Glomerular visceral epithelial cell (primary cell): Measurements from ENCODE around the gene NDUFS7.
"Not testable (repeated sequence)": the region's sequence is repeated elsewhere in the genome, so short reads cannot be mapped to it uniquely, and the experiment has no call there.

ENCODE experiments used
- DNase-seq: peaks from one replicate; pipeline ENCODE4 v3.0.0-alpha.2; 2016; ENCODE audit errors: extremely low spot score

The NDUFS7 gene

DNA sequence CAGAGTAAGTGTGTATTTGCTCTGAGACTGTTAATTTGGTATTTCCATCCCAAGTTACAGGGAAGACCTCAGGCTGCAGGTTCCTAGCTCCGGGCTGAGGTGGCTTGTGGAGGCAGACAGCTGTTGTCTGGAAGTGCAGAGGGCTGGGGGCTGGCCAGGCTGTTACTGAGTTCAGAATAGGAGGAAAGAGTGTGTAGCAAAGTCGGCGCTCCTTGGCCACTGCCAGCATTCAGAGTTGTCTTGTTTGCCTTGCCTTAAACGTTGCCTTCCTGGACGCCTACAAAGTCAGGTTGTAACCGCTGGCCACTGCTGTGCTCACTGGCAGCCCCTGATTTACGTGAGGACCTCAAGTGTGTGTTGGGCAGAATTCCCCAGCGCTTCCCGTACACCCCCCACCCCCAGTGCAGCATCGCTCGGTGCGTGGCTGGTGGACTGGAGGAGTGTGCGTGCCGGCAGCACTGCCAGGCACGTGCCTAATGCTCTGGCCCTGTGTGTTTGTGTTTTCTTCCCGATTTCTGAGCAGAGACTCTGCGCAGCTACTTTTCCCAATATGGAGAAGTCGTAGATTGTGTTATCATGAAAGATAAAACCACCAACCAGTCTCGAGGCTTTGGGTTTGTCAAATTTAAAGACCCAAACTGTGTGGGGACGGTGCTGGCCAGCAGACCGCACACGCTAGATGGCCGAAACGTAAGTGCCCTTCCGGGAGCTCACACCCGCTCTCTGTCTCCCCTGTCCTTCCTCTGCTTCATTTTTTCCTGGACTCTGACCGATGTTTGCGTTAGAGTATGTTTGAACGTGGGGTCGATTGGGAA is 34.2 kb downstream of the NDUFS7 start:
- no peak for DNase-seq

DNA sequence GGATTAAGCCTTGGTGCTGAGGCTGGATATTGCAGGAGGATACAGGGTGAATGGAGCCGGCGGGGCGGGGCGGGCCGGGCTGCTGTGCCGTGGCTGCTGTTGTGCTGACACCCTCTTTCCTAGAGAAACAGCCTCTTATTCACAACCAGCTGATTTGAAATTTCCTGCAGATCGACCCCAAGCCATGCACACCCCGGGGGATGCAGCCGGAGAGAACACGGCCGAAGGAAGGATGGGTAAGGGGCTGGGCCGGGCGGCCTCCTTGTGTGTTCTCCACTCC is 34.7 kb downstream of the NDUFS7 start:
- DNase-seq: no peak

DNA sequence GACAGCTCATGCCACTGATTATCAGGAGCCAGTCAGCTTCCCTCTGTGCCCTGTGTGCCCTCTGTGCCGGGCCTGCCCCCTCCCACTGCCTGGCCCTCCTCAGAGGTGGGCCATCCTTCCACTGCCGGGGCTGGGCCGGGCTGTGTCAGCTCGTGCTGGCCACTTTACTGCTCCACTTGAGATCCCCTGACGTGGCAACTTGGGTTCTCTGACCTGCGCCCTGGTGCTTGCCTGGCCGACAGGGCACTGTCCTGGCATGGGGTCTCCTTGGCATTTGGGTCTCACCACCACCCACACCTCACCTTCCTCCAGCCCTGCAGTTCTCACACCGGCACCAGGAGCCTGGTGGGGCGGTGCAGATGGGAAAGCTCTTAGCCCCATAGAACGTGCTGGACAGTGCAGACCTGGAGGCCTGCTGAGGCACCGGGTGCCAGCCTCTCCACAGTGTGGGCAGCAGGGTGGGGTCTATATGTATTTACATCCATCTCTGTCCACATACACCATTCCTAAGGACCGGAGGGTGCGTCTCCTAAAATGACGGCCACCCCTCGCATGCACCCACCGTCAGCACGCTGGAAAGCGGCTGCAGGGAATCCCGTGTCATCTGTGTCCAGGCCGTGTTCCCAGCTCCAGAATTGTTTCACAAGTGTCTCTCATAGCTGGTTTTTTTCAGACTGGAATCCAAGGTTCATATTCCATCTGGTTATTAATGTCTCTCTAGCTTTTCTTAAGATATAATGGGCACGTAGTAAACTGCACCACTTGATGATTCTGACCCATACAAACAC is 35.4 kb downstream of the NDUFS7 start:
- no peak for DNase-seq

DNA sequence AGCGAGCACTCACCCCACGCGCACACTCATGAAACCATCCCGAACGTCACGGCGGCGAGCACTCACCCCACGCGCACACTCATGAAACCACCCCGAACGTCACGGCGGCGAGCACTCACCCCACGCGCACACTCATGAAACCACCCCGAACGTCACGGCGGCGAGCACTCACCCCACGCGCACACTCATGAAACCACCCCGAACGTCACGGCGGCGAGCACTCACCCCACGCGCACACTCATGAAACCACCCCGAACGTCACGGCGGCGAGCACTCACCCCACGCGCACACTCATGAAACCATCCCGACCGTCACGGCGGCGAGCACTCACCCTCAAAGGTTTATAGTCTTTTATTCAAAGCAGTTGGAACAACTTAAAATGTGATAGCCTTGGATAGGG is 36.4 kb downstream of the NDUFS7 start:
- DNase-seq: not testable (repeated sequence)

DNA sequence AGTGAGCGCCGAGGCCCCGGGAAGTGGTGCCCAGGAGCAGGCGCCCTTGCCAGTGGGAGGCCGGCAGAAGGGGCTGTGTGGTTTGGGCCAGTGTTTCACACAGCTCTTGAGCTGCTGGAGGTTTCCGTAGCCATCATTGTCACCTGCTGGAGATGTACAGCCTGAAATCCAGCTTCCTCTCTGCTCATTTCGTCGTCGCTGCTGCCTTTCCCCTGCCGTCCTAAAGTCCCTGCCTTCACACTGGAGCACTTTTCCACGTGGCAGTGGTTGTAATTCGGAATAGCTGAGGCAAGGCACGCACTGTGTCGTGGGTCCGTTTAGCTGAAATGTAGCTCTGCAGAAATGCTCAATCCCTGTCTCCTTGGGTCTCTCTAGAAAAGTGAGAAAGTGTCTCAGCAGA is 36.9 kb downstream of the NDUFS7 start:
- DNase-seq: no peak

DNA sequence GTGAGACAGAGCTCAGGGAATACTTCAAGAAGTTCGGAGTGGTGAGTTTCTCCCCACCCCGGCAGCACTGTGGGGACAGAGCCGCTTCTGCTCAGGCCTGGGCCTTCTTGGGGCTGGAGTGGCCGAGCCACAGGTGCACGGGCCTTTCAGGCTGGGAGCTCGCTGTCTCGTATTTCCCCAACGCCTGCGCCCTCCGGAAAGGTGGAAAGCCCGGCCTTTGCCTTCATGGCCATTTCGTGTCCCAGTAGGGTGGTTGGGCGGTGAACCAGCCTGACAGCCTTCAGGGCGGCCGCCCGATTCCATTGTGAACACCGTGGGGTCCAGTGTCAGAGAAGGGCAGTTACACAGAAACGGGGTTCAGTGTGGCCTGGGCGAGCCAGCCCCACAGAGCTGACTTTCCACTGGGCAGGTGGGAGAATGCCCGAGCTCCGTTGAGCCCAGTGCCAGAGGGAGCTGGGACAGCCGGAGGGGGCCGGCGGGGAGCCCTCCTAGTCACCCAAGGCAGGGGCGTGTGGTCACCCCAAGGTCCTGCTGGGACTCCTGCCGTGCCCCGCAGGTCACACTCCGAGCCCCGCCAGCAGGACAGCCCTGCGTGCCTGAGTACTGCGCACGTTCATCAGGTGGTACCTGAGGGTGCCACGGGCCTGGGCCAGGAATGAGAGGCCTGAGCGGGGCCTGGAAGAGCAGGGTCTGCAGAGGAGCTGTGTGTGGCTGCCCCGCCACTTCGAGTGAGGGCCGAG is 37.7 kb downstream of the NDUFS7 start:
- no peak for DNase-seq

DNA sequence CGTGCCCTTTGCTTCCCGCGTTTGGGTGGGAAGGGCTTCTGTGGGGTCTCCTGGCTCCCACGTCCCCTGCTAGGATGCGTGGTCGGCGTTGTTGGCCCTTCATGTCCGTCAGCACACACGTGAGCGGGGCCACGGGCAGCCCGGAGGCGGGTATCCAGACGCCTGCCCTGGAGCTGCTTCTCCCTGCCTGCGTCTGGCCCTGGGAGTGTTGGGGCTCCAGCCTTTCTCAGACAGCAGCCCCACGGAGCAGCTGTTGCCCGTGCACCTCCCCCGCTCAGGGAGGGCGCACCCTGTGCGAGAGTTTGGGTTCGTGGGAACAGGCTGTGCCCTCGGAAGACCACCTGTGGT is 38.2 kb downstream of the NDUFS7 start:
- no peak for DNase-seq

DNA sequence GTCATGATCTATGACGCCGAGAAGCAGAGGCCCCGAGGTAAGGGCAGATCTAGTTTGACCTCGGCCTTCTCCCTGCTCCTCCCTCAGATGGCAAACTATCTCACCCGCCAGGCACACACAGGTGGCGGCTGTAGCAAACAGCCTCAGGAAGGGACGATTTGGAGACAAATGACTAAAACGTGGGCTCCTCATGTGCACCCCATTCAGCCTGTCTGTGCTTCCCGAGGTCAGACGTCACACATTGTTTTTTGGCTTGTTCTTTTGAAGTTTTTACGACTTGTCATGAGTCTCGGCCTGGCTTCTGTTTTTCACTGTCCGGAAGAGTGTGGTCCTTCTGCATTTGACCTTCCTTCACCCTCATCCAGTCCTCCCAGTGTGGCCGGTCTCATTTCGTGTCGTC is 38.7 kb downstream of the NDUFS7 start:
- DNase-seq: no peak

DNA sequence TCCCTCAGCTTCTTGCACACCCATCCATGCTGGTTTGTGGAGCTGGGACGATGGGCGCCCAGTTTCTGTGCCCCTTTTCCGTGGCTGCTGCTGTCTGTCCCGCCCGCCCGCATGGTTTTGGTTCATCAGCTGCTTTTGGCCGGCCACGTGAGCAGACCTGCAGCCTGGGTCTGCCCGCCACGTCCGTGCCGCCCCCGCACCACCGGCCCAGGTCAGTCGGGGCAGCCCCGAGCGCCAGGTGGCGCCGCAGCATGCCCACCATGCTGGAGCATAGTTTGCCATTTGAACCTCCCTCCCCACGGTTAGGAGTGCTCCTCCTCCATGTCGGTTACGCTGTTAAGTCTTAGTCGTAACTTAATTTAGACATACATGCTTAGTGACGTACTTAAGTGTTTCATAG is 39.2 kb downstream of the NDUFS7 start:
- DNase-seq: no peak

DNA sequence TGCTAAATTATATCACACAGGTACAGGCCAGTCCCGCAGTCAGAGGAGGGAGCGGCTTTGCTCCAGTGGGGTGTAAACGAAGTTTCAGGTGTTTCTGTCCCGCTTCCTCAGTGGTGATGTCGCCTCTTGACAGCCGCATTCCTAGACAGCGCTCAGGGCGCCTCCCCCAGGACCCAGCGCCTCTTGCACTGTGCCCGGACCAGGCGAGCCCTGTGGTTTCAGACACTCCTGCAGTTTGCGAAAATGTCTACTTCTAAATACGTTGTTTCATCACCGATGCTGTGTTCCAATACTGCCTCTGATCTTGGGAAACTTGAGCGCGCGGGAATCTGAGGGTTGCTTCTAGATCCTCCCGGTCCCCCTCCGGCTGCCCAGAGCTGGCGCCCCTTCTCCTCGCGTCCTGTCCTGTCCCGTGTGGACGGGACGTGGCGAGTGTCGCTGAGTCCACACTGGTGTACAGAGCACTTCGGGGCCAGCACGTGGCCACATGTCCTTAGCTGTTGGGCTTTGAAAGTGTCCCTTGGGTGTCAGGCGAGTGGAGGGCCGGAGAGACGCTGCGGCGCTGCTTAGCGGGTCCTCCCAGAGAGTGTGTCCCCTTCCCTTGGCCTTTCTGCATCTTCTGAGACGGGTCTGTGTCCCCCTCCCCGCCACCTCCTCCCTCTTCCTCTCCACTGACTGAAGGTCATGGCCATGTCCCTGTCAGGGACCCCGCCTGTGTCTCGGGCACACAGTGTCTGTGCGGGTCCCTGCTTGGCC is 39.9 kb downstream of the NDUFS7 start:
- DNase-seq: no peak

DNA sequence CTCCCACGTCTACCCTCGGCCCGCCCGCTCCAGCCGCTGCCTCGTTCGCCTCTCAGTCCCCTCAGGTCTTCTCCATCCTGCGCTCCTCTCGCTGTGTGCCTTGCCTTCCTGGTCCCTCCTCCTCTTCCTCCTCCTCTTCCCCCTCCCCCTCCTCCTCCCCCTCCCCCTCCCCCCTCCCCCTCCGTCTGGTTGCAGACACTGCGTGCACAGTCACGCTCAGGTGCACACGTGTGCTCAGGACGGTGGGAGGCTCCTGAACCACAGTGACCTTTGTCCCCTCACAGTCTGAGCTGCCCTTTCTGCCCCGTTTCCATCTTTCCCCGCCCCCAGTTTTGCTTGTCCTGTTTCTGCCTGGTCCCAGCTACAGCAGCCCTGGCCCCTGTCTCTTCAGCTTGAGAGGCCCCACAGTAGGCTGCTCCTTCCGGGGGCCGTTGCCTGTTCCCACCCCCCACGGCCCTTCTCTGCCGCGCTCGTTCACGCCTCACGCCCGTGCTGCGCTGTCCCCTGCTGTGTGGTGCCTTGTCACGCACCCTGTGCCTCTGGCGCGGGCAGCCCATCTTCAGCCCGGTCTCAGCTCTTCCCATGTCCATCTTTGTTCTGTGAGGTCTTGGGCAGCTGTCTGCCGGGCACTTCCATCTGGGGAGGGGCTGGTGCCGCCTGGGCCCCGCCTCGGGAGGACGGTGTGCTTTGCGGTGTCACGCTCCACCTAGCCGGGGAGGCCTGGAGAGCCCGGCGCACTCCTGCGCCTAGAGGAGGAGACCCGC is 40.7 kb downstream of the NDUFS7 start:
- no peak for DNase-seq

DNA sequence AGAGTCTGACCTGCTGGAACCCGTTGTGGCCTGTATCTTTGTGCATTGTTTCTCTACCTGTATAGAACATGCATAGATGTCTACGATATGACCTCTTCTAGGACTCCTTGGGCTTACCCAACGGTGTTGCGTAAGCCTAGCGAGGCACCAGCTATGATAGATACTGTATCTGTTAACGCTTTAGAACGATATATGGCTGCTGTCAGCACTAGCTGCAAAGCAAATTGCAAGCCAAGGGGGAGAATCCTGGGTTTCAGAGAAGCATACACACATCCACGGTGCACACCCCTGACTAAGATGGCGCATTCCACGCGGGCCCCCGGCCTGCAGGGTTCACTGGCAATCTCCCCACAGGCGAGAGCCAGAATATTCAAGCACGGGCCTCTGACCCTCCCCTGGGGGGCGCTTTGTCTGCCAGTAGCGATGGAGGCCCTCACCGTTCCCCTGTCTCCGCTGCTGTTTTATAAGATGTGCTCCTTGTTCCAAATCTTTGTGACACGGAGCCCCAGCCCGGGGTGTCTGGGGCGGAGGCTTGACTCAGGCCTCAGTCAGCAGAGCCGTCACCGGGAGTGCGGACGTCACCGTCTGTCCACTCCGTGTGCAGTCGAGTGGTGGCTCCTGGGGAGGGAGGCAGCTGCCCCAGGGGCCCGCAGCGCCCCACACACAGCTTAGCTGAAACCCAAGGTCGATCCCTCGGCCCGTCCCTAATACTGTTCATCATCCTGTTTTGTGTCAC is 41.6 kb downstream of the NDUFS7 start:
- DNase-seq: no peak

DNA sequence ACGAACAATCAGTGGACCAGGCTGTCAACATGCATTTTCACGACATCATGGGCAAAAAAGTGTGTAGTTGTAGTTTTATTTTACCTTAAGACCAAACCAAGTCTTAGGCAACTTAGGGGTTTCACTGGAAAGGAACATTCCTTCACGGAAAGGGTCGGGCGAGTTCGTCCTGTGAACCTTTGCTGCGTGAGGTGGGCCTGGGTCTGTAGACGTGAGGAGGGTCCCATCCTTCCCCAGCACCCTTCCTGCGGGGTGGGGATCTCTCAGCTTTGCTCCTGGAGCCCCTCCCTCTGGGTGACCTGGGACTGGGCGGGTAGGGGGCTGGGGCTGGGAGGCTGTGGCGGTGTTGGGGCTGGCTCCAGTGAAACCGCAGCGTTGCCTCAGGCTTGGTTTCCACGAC is 42.2 kb downstream of the NDUFS7 start:
- no peak for DNase-seq

DNA sequence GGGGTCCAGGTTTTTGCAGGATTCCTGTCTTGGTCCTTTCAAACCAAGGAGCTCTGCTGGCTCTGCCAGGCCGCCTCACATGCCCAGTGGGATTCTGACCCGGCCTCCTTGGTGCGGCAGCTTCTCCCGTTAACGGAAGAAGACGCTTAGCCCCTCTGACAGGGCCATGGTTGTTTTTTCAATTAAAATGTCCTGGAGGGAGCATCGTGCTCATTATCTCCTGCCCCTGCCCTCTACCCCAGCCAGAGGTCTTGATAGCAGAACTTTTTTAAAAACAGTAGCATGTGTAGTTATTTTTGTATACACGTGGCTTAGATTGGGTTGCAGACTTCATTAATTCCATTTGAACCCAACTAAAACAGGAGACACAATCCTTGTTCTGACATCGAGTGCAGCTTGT is 43.0 kb downstream of the NDUFS7 start:
- DNase-seq: no peak

DNA sequence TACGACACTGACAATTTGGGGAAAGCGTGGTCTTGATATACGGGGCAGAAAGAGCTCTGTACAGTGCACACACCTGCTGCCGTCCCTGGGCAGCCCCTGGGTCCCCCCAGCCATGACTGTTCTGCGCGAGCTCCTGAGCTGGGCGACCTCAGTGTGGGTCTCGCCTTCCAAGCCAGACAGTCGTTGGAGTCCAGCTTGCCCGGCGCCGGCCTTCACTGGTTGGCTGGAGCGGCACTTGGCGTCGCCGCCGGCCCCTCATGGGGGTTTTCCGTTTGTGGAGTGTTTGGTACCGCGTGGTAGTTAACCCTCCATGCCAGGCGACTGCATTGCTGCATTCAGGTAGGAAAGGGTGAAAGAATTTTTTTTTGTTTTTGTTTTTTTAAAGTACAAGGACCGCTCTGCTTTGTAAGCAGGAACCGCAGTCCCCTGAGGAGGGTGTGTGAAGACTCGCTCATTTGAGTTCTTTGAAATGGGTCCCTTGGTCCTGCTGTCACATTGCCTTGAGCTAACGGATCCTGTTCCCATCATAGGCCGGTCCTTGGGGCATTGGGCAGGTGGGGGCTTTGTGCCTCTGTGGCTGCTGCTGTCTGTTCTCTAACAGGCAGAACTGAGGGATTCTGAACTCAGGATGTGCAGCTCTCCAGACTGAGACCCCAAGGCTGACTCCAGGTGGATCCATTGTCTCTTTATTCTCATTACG is 43.7 kb downstream of the NDUFS7 start:
- DNase-seq: no peak

DNA sequence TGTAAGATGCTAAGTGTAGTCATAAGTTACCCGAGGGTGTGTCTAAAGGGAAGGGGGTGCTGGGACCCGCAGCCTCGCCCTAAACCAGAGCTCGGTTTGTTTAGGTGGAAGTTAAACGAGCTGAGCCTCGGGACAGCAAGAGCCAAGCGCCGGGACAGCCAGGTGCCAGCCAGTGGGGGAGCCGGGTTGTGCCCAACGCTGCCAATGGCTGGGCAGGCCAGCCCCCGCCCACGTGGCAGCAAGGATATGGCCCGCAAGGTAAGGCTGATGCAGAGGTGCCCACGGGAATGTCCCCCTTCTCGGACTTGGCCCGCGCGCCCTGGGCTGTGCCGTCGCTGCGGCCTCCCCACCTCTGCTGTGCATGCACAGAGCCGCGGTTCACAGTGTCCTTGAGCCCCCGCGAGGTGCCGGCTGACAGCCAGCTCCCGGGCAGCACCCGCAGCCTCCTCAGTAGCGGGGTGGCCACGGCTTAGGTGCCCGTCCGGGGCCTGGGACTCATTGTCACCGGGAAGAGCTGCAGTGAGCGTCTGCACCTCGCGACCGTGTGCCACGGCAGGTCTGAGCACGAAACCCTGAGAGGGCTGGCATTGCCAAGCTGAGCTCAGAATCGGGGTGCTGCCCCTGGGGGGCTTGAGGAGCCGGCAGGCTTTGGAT is 45.2 kb downstream of the NDUFS7 start:
- no peak for DNase-seq

DNA sequence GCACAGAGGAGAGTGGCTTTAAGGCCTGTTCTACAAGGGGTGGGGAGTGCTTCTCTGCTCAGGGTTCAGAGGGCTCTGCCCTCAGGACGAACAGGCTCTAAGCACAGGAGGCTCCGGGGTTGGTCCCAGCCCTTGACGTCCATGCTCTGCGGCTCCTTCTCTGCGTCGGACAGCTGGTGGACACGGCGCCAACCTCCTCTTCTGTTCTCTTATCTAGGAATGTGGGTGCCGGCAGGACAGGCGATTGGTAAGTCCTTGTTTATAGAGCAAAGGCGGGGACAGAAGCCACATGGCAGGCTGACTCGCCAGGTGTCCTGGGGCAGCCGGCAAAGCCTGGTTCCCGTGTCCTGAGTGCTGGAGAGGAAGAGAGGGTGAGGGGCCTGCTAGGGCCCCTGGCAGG is 46.0 kb downstream of the NDUFS7 start:
- DNase-seq: no peak

DNA sequence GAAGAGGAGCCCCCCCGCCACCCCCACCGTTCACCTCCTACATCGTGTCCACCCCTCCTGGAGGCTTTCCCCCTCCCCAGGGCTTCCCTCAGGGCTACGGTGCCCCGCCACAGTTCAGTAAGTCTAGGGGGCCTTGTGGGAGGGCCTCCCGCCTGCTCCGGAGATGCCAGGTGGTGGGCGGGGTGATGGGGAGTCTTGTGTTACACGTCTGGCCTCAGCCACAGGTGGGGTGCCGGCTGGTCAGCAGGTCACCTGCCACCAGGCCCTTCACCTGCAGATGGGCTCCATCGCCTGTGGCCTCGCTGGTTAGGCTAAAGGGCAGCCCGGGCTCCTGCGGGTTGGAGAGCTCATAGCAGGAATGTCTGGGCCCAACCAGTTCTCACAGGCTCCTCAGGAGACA is 46.5 kb downstream of the NDUFS7 start:
- DNase-seq: no peak

DNA sequence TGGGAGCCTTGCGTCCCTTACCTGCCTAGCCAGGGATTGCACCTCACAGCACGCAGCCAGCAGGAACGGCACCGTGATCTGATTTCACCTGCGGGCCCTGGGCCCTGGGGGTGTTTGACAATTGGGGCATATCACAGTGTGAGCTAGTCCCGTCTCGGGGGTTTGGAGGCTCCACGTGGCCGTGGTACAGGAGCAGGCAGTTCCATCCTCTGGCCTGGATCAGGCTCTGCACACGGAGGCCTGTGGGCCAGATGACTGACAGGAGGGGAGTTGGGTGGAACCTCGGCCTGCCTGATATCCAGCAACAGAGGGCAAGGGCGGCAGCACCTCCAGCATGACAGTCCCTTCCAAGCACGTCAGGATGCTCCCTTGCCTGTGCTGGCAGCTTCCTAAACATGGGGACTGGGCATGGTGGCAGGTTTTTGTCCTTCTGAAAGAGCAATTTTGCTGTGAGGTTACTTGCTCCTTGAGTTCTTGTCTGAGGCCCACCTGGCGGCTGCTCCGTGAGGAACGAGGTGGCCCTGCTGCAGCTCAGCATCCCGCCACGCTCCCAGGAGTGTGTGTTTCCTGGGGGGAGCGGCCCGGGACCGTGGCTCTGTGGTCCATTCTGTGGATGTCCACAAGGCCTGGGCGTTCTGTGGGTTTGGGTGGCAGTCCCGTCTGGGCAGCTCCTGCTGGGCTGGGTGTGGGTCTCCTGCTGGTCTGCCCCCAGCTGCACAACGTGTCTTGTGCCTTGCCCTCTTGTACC is 48.2 kb downstream of the NDUFS7 start:
- no peak for DNase-seq
